ENCODE data around the gene ZNF425.

Gene ZNF425

GRCh38 chr7:149171892-149172533 is 45.9 kb upstream of the ZNF425 start:
- no peak overlapping the region for H3K4me2 ChIP-seq (ENCODE audit: low read depth, low read length, poor library complexity, severe bottlenecking)
- no peaks in the 10 kb centered on the region for H4K20me1 ChIP-seq (ENCODE audit: low read depth, low read length)
- no peaks in the 10 kb centered on the region for H3K27me3 ChIP-seq (ENCODE audit: low read length)
- no peak overlapping the region for H3K9ac ChIP-seq (ENCODE audit: low read length)
- TF ChIP-seq EZH2phosphoT487 (conservative IDR thresholded peaks at IDR 0.05; ENCODE audit: low read length) (no peak), CTCF (IDR thresholded peaks at IDR 0.05; ENCODE audit: insufficient read depth, low read length, poor library complexity, severe bottlenecking) (no peak)
- H3K36me3 ChIP-seq (ENCODE audit: low read length), result peaks cover 8% of the 10 kb centered on the region; the same call in 1 of the 2 replicates
- no peak overlapping the region for H3K27ac ChIP-seq (ENCODE audit: low read depth, low read length)
- H3K9me3 ChIP-seq (ENCODE audit: insufficient read depth, low read length), result no peaks in the 10 kb centered on the region
- no peaks in the 10 kb centered on the region for H3F3A ChIP-seq (ENCODE audit: insufficient read depth)
- H3K9me2 ChIP-seq (replicated peaks; ENCODE audit: insufficient read depth, low read length), result no peaks in the 10 kb centered on the region
- H3K4me3 ChIP-seq (ENCODE audit: insufficient read depth, low read length, poor library complexity, severe bottlenecking), result no peak overlapping the region
- no peak overlapping the region for H2AFZ ChIP-seq (ENCODE audit: low read depth, low read length, severe bottlenecking)
- H3K79me2 ChIP-seq (ENCODE audit: insufficient read depth, low read length), result no peaks in the 10 kb centered on the region

GRCh38 chr7:149166630-149167352 is 40.7 kb upstream of the ZNF425 start:
- Histone ChIP-seq H3K9me2 (replicated peaks; ENCODE audit: insufficient read depth, low read length) (no peaks in the 10 kb centered on the region), H3K4me3 (ENCODE audit: insufficient read depth, low read length, poor library complexity, severe bottlenecking) (no peak overlapping the region), H3K27ac (ENCODE audit: low read depth, low read length) (no peak overlapping the region), H4K20me1 (ENCODE audit: low read depth, low read length) (no peaks in the 10 kb centered on the region), H2AFZ (ENCODE audit: low read depth, low read length, severe bottlenecking) (no peak overlapping the region), H3F3A (ENCODE audit: insufficient read depth) (no peaks in the 10 kb centered on the region), H3K27me3 (ENCODE audit: low read length) (no peaks in the 10 kb centered on the region), H3K4me2 (ENCODE audit: low read depth, low read length, poor library complexity, severe bottlenecking) (no peak overlapping the region), H3K9me3 (ENCODE audit: insufficient read depth, low read length) (no peaks in the 10 kb centered on the region), H3K36me3 (ENCODE audit: low read length) (peaks cover 14% of the 10 kb centered on the region; the same call in 1 of the 2 replicates), H3K9ac (ENCODE audit: low read length) (no peak overlapping the region), H3K79me2 (ENCODE audit: insufficient read depth, low read length) (no peaks in the 10 kb centered on the region)
- TF ChIP-seq CTCF (IDR thresholded peaks at IDR 0.05; ENCODE audit: insufficient read depth, low read length, poor library complexity, severe bottlenecking) (no peak), EZH2phosphoT487 (conservative IDR thresholded peaks at IDR 0.05; ENCODE audit: low read length) (no peak)

GRCh38 chr7:149166142-149166541 is 40.0 kb upstream of the ZNF425 start:
- H3K36me3 ChIP-seq (ENCODE audit: low read length), result peaks cover 14% of the 10 kb centered on the region; the same call in 1 of the 2 replicates

More at GRCh38 chr7:149166142-149166541, 40.0 kb upstream of the ZNF425 start:
- H4K20me1 ChIP-seq (ENCODE audit: low read depth, low read length), result no peaks in the 10 kb centered on the region
- H3K9ac ChIP-seq (ENCODE audit: low read length), result no peak overlapping the region
- no peak overlapping the region for H3K27ac ChIP-seq (ENCODE audit: low read depth, low read length)
- no peaks in the 10 kb centered on the region for H3F3A ChIP-seq (ENCODE audit: insufficient read depth)
- TF ChIP-seq CTCF (IDR thresholded peaks at IDR 0.05; ENCODE audit: insufficient read depth, low read length, poor library complexity, severe bottlenecking) (no peak), EZH2phosphoT487 (conservative IDR thresholded peaks at IDR 0.05; ENCODE audit: low read length) (no peak)
- no peak overlapping the region for H3K4me2 ChIP-seq (ENCODE audit: low read depth, low read length, poor library complexity, severe bottlenecking)
- no peak overlapping the region for H2AFZ ChIP-seq (ENCODE audit: low read depth, low read length, severe bottlenecking)
- no peak overlapping the region for H3K4me3 ChIP-seq (ENCODE audit: insufficient read depth, low read length, poor library complexity, severe bottlenecking)
- no peaks in the 10 kb centered on the region for H3K27me3 ChIP-seq (ENCODE audit: low read length)
- peaks cover 5% of the 10 kb centered on the region; the same call in 1 of the 2 replicates for H3K79me2 ChIP-seq (ENCODE audit: insufficient read depth, low read length)
- no peaks in the 10 kb centered on the region for H3K9me3 ChIP-seq (ENCODE audit: insufficient read depth, low read length)
- no peaks in the 10 kb centered on the region for H3K9me2 ChIP-seq (replicated peaks; ENCODE audit: insufficient read depth, low read length)

All from SU-DHL-6 (cell line).